ENCODE results near the gene GPX7. TPM values are rescaled to one million over a fixed set of nuclear protein-coding genes. Genes with fewer than 3 reads are reported as not detected.

GPX7 gene
- total and polyA plus RNA-seq, 2 donors from 2014 or later = 9.7 to 14.3 TPM

DNA sequence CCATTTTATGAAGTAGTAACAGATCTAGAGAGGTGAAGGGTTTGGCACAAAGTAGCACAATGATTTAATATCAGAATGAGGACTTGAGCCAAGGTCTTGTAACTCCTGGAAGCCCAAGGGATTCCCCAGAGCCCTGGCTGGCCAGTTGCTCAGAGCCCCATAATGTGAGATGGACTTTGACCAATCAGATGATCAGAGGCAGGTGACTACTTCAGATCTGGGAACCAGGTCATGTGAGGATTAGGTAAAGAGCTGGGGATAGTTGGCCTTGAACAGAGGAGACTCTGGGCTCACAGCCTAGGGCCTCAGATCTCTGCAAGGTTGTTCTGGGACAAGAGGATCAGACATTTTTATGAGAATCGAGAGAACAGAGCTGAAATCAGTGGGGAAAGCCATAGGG is 49.7 kb downstream of the GPX7 start:
- DNase-seq = peak in 2 of 5 donors; percentile 3 to 35
- Histone ChIP-seq H3K9me3 (ENCODE audit: control insufficient read depth in 2 of 3, insufficient read depth in 1 of 3, low read length in 3 of 3) (no peaks in the 10 kb centered on the region), H3K36me3 (ENCODE audit: control insufficient read depth in 2 of 3, insufficient read depth in 3 of 3, low read length in 3 of 3) (no peaks in the 10 kb centered on the region), H3K4me3 (ENCODE audit: low read length in 3 of 3) (no peak overlapping the region), H3K4me1 (ENCODE audit: control insufficient read depth in 2 of 3, insufficient read depth in 2 of 3, low read depth in 1 of 3, low read length in 3 of 3) (peaks cover 0 to 4% (median 0%) of the 10 kb centered on the region in 3 donors), H3K27ac (ENCODE audit: low read depth in 2 of 2, low read length in 2 of 2) (peak overlapping the region in 1 of 2 donors; percentile 24), H3K27me3 (ENCODE audit: control insufficient read depth, insufficient read depth, low read length) (no peaks in the 10 kb centered on the region), H3K9ac (ENCODE audit: low read length in 3 of 3) (no peak overlapping the region)
- intact Hi-C loops (cut with DNase I) = no loop called here
- TF ChIP-seq, protein P1, sequence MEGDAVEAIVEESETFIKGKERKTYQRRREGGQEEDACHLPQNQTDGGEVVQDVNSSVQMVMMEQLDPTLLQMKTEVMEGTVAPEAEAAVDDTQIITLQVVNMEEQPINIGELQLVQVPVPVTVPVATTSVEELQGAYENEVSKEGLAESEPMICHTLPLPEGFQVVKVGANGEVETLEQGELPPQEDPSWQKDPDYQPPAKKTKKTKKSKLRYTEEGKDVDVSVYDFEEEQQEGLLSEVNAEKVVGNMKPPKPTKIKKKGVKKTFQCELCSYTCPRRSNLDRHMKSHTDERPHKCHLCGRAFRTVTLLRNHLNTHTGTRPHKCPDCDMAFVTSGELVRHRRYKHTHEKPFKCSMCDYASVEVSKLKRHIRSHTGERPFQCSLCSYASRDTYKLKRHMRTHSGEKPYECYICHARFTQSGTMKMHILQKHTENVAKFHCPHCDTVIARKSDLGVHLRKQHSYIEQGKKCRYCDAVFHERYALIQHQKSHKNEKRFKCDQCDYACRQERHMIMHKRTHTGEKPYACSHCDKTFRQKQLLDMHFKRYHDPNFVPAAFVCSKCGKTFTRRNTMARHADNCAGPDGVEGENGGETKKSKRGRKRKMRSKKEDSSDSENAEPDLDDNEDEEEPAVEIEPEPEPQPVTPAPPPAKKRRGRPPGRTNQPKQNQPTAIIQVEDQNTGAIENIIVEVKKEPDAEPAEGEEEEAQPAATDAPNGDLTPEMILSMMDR (IDR thresholded peaks at IDR 0.05; ENCODE audit: borderline replicate concordance, extremely low read depth, insufficient read depth) = no peak
- no peak for FAIRE-seq

DNA sequence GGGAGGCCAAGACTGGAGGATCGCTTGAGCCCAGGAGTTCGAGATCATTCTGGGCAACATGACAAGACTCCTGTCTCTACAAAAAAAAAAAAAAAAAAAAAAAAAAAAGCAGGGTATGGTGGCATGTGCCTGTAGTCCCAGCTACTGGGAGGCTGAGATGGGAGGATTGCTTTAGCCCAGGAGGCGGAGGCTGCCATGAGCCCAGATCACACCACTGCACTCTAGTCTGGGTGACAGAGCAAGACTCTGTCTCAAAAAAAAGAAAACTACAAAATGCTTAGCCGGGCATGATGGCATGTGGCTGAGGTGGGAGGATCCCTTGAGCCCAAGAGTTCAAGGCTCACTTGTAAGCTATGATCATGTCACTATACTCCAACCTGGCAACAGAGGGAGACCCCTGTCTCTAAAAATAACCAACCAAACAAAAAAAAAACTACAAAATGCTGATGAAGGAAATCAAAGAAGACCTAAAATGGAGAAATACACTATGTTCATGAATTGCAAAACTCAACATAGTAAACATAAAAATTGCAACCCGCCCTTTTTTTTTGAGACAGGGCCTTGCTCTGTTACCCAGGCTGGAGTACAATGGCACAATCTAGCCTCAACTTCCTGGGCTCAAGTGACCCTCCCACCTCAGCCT is 51.2 kb downstream of the GPX7 start:
- intact Hi-C loops (cut with DNase I) = no loop called here
- no peak overlapping the region for H3K27ac ChIP-seq (ENCODE audit: low read depth in 2 of 2, low read length in 2 of 2)
- no peak overlapping the region for H3K9ac ChIP-seq (ENCODE audit: low read length in 3 of 3)
- no peak overlapping the region for H3K4me3 ChIP-seq (ENCODE audit: low read length in 3 of 3)
- H3K27me3 ChIP-seq (ENCODE audit: control insufficient read depth, insufficient read depth, low read length) = no peaks in the 10 kb centered on the region
- FAIRE-seq = no peak
- no peaks in the 10 kb centered on the region for H3K36me3 ChIP-seq (ENCODE audit: control insufficient read depth in 2 of 3, insufficient read depth in 3 of 3, low read length in 3 of 3)
- no peaks in the 10 kb centered on the region for H3K9me3 ChIP-seq (ENCODE audit: control insufficient read depth in 2 of 3, insufficient read depth in 1 of 3, low read length in 3 of 3)
- TF ChIP-seq, protein P1 (IDR thresholded peaks at IDR 0.05; ENCODE audit: borderline replicate concordance, extremely low read depth, insufficient read depth) = no peak
- DNase-seq = peak in 1 of 5 donors; percentile 10
- H3K4me1 ChIP-seq (ENCODE audit: control insufficient read depth in 2 of 3, insufficient read depth in 2 of 3, low read depth in 1 of 3, low read length in 3 of 3) = peaks cover 0 to 4% (median 0%) of the 10 kb centered on the region in 3 donors

DNA sequence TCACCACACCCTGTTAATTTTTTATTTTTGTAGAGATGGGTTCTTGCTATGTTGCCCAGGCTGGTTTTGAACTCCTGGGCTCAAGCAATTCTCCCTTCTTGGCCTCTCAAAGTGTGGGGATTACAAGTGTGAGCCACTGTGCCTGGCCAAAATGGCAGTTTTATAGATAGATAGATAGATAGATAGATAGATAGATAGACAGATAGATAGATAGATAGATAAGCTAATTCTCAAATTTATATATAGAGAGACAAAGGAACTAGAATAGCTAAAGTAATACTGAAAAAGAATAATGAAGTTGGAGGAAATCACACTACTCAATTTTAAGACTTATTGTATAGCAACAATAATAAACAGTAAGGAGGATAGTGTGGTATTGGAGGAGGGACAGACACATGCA is 51.9 kb downstream of the GPX7 start:
- no peak for FAIRE-seq
- TF ChIP-seq, protein P1 (IDR thresholded peaks at IDR 0.05; ENCODE audit: borderline replicate concordance, extremely low read depth, insufficient read depth) = no peak
- H3K36me3 ChIP-seq (ENCODE audit: control insufficient read depth in 2 of 3, insufficient read depth in 3 of 3, low read length in 3 of 3) = no peaks in the 10 kb centered on the region
- H3K27ac ChIP-seq (ENCODE audit: low read depth in 2 of 2, low read length in 2 of 2) = no peak overlapping the region
- H3K9ac ChIP-seq (ENCODE audit: low read length in 3 of 3) = no peak overlapping the region
- no peaks in the 10 kb centered on the region for H3K27me3 ChIP-seq (ENCODE audit: control insufficient read depth, insufficient read depth, low read length)
- no peaks in the 10 kb centered on the region for H3K9me3 ChIP-seq (ENCODE audit: control insufficient read depth in 2 of 3, insufficient read depth in 1 of 3, low read length in 3 of 3)
- intact Hi-C loops (cut with DNase I) = no loop called here
- no peak overlapping the region for H3K4me3 ChIP-seq (ENCODE audit: low read length in 3 of 3)
- peaks cover 0 to 4% (median 0%) of the 10 kb centered on the region in 3 donors for H3K4me1 ChIP-seq (ENCODE audit: control insufficient read depth in 2 of 3, insufficient read depth in 2 of 3, low read depth in 1 of 3, low read length in 3 of 3)
- peak in 1 of 5 donors; percentile 4 for DNase-seq

Data from kidney (tissue), 14 donors.